WTC11 (cell line): Measurements from ENCODE around the gene GPR37L1. TPM values are rescaled to one million over a fixed set of nuclear protein-coding genes. Genes with fewer than 3 reads are reported as not detected.

ENCODE experiments used
- ATAC-seq: fragments of 200-7000 bp; cut with Tn5 transposase; 2 replicates; pipeline ENCODE4 v1.10.0; 2021; ENCODE audit warnings: mild to moderate bottlenecking, moderate library complexity
- CTCF ChIA-PET: fragments of 300-600 bp; sonication (Branson Sonifier 250); formaldehyde crosslinking; loops from one replicate; lab custom pipeline; 2021; ENCODE audit warnings: antibody characterized with exemption; lab: Charles Lee
- POLR2A ChIA-PET: fragments of 350-600 bp; sonication (Branson Sonifier 250); formaldehyde crosslinking; loops from one replicate; lab custom pipeline; 2021; ENCODE audit warnings: antibody characterized with exemption; lab: Charles Lee
- DNase-seq: peaks from one replicate; pipeline ENCODE4 v3.0.0; 2021; ENCODE audit warnings: low spot score
- H3K27ac Mint-ChIP-seq: 2 replicates; pipeline ENCODE4 v1.8.0; 2021; ENCODE audit warnings: mixed read lengths
- H3K27me3 Mint-ChIP-seq: 2 replicates; pipeline ENCODE4 v1.8.0; 2021; ENCODE audit warnings: low read depth, mild to moderate bottlenecking, moderate library complexity, mixed read lengths
- H3K36me3 Mint-ChIP-seq: 2 replicates; pipeline ENCODE4 v1.8.0; 2021; ENCODE audit warnings: mixed read lengths
- H3K4me1 Mint-ChIP-seq: 2 replicates; pipeline ENCODE4 v1.8.0; 2022; ENCODE audit warnings: mixed read lengths
- H3K4me3 Mint-ChIP-seq: 2 replicates; pipeline ENCODE4 v1.8.0; 2021; ENCODE audit warnings: mild to moderate bottlenecking, moderate library complexity, mixed read lengths
- H3K9me3 Mint-ChIP-seq: 2 replicates; pipeline ENCODE4 v1.8.0; 2021; ENCODE audit warnings: mixed read lengths
- AR ChIP-seq: fragments of 250-450 bp; sonication (Bioruptor Pico); IDR thresholded peaks from 2 replicates; pipeline ENCODE4 v1.9.0; 2021; ENCODE audit warnings: mild to moderate bottlenecking
- ATF3 ChIP-seq: sonication (generic); formaldehyde crosslinking; conservative IDR thresholded peaks from 2 replicates; pipeline ENCODE4 v1.8.1; 2022; ENCODE audit warnings: mild to moderate bottlenecking, missing genetic modification reagents
- CBFB ChIP-seq: sonication (generic); formaldehyde crosslinking; IDR thresholded peaks from 2 replicates; pipeline ENCODE4 v1.8.1; 2022; ENCODE audit warnings: mild to moderate bottlenecking, low read depth, missing genetic modification reagents
- ERG ChIP-seq: fragments of 250-450 bp; sonication (Bioruptor Pico); IDR thresholded peaks from 2 replicates; pipeline ENCODE4 v1.8.0; 2021; ENCODE audit warnings: mild to moderate bottlenecking
- KAT7 ChIP-seq: sonication (generic); formaldehyde crosslinking; IDR thresholded peaks from 2 replicates; pipeline ENCODE4 v1.8.1; 2023; ENCODE audit warnings: missing genetic modification reagents, mild to moderate bottlenecking, borderline replicate concordance
- MYBL2 ChIP-seq: sonication (generic); formaldehyde crosslinking; IDR thresholded peaks from 2 replicates; pipeline ENCODE4 v1.8.1; 2023; ENCODE audit warnings: mild to moderate bottlenecking, moderate library complexity, missing genetic modification reagents
- NFATC4 ChIP-seq: fragments of 250-450 bp; sonication (Bioruptor Pico); IDR thresholded peaks from 2 replicates; pipeline ENCODE4 v1.9.0; 2021; ENCODE audit warnings: mild to moderate bottlenecking
- NR1H2 ChIP-seq: sonication (generic); formaldehyde crosslinking; IDR thresholded peaks from 2 replicates; pipeline ENCODE4 v1.9.0; 2021; ENCODE audit warnings: mild to moderate bottlenecking, moderate library complexity, missing genetic modification reagents
- RELA ChIP-seq: sonication (generic); formaldehyde crosslinking; IDR thresholded peaks from 2 replicates; pipeline ENCODE4 v1.8.1; 2022; ENCODE audit warnings: missing genetic modification reagents, mild to moderate bottlenecking, borderline replicate concordance
- SMAD4 ChIP-seq: sonication (generic); formaldehyde crosslinking; IDR thresholded peaks from 2 replicates; pipeline ENCODE4 v1.8.0; 2022; ENCODE audit warnings: mild to moderate bottlenecking, missing genetic modification reagents
- SOX15 ChIP-seq: fragments of 250-450 bp; sonication (Bioruptor Pico); IDR thresholded peaks from 2 replicates; pipeline ENCODE4 v1.9.0; 2021; ENCODE audit warnings: mild to moderate bottlenecking
- TP53 ChIP-seq: sonication (generic); formaldehyde crosslinking; IDR thresholded peaks from 2 replicates; pipeline ENCODE4 v1.8.1; 2023; ENCODE audit warnings: mild to moderate bottlenecking, missing genetic modification reagents
- ZBTB43 ChIP-seq: sonication (generic); formaldehyde crosslinking; IDR thresholded peaks from 2 replicates; pipeline ENCODE4 v1.8.1; 2023; ENCODE audit warnings: mild to moderate bottlenecking, missing genetic modification reagents
- ZNF423 ChIP-seq: fragments of 250-450 bp; sonication (Bioruptor Pico); IDR thresholded peaks from 2 replicates; pipeline ENCODE4 v2.1.2; 2022; ENCODE audit warnings: mild to moderate bottlenecking, moderate library complexity
- total RNA-seq: library from RNA; stranded (reverse); gene quantifications from 3 replicates; pipeline ENCODE4 v1.2.3, GENCODE V29; 2021
- TF ChIP-seq, protein P1 (sequence below): sonication (generic); formaldehyde crosslinking; IDR thresholded peaks from 2 replicates; pipeline ENCODE4 v1.8.0; 2023; ENCODE audit warnings: mild to moderate bottlenecking, missing genetic modification reagents
- TF ChIP-seq, protein P2 (sequence below): fragments of 250-450 bp; sonication (Bioruptor Pico); IDR thresholded peaks from 2 replicates; pipeline ENCODE4 v1.9.0; 2021; ENCODE audit warnings: mild to moderate bottlenecking, borderline replicate concordance
- TF ChIP-seq, protein P3 (sequence below): sonication (generic); formaldehyde crosslinking; IDR thresholded peaks from 2 replicates; pipeline ENCODE4 v1.8.1; 2022; ENCODE audit warnings: low read depth, mild to moderate bottlenecking, moderate library complexity, missing genetic modification reagents, borderline replicate concordance
- TF ChIP-seq, protein P4 (sequence below): sonication (generic); formaldehyde crosslinking; IDR thresholded peaks from 2 replicates; pipeline ENCODE4 v1.8.0; 2022; ENCODE audit warnings: mild to moderate bottlenecking, missing genetic modification reagents

The GPR37L1 gene
- total RNA-seq, 1 experiment from 2014 or later: 0.07 TPM

GRCh38 chr1:202149566-202149965, 26.8 kb downstream of the GPR37L1 start:
- Mint-ChIP-seq H3K36me3 (no peaks in the 10 kb centered on the region), H3K4me1 (peaks cover 13% of the 10 kb centered on the region), H3K27me3 (peaks cover 7% of the 10 kb centered on the region), H3K27ac (no peak overlapping the region), H3K4me3 (no peak overlapping the region), H3K9me3 (no peaks in the 10 kb centered on the region)
- POLR2A ChIA-PET: no interaction called here
- CTCF ChIA-PET: no interaction called here
- ATAC-seq: no peak
- no peak for DNase-seq
- TF ChIP-seq SMAD4 (CRISPR knock-in tag) (no peak), ZNF423 (CRISPR knock-in tag) (no peak), RELA (CRISPR knock-in tag) (no peak), CBFB (CRISPR knock-in tag) (no peak), AR (CRISPR knock-in tag) (no peak), KAT7 (CRISPR knock-in tag) (no peak), SOX15 (CRISPR knock-in tag) (no peak), TP53 (no peak), ATF3 (CRISPR knock-in tag) (no peak)
- TF ChIP-seq, protein P1, sequence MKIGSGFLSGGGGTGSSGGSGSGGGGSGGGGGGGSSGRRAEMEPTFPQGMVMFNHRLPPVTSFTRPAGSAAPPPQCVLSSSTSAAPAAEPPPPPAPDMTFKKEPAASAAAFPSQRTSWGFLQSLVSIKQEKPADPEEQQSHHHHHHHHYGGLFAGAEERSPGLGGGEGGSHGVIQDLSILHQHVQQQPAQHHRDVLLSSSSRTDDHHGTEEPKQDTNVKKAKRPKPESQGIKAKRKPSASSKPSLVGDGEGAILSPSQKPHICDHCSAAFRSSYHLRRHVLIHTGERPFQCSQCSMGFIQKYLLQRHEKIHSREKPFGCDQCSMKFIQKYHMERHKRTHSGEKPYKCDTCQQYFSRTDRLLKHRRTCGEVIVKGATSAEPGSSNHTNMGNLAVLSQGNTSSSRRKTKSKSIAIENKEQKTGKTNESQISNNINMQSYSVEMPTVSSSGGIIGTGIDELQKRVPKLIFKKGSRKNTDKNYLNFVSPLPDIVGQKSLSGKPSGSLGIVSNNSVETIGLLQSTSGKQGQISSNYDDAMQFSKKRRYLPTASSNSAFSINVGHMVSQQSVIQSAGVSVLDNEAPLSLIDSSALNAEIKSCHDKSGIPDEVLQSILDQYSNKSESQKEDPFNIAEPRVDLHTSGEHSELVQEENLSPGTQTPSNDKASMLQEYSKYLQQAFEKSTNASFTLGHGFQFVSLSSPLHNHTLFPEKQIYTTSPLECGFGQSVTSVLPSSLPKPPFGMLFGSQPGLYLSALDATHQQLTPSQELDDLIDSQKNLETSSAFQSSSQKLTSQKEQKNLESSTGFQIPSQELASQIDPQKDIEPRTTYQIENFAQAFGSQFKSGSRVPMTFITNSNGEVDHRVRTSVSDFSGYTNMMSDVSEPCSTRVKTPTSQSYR (CRISPR knock-in tag): no peak
- TF ChIP-seq, protein P2, sequence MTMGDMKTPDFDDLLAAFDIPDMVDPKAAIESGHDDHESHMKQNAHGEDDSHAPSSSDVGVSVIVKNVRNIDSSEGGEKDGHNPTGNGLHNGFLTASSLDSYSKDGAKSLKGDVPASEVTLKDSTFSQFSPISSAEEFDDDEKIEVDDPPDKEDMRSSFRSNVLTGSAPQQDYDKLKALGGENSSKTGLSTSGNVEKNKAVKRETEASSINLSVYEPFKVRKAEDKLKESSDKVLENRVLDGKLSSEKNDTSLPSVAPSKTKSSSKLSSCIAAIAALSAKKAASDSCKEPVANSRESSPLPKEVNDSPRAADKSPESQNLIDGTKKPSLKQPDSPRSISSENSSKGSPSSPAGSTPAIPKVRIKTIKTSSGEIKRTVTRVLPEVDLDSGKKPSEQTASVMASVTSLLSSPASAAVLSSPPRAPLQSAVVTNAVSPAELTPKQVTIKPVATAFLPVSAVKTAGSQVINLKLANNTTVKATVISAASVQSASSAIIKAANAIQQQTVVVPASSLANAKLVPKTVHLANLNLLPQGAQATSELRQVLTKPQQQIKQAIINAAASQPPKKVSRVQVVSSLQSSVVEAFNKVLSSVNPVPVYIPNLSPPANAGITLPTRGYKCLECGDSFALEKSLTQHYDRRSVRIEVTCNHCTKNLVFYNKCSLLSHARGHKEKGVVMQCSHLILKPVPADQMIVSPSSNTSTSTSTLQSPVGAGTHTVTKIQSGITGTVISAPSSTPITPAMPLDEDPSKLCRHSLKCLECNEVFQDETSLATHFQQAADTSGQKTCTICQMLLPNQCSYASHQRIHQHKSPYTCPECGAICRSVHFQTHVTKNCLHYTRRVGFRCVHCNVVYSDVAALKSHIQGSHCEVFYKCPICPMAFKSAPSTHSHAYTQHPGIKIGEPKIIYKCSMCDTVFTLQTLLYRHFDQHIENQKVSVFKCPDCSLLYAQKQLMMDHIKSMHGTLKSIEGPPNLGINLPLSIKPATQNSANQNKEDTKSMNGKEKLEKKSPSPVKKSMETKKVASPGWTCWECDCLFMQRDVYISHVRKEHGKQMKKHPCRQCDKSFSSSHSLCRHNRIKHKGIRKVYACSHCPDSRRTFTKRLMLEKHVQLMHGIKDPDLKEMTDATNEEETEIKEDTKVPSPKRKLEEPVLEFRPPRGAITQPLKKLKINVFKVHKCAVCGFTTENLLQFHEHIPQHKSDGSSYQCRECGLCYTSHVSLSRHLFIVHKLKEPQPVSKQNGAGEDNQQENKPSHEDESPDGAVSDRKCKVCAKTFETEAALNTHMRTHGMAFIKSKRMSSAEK: no peak

GRCh38 chr1:202150187-202150586, 27.5 kb downstream of the GPR37L1 start:
- ChIA-PET CTCF (interaction anchor here (0.7 kb wide), 1 partner anchor 569 kb away, joined by 3 read pairs; no protein-coding TSS in a partner anchor), POLR2A (no interaction called here)
- ATAC-seq (no peak), DNase-seq (no peak)
- Mint-ChIP-seq H3K27ac (no peak overlapping the region), H3K9me3 (no peaks in the 10 kb centered on the region), H3K27me3 (peaks cover 6% of the 10 kb centered on the region), H3K36me3 (no peaks in the 10 kb centered on the region), H3K4me1 (peaks cover 14% of the 10 kb centered on the region), H3K4me3 (no peak overlapping the region)
- TF ChIP-seq ERG (CRISPR knock-in tag) (no peak), MYBL2 (no peak), NR1H2 (CRISPR knock-in tag) (no peak), TP53 (no peak), ZBTB43 (CRISPR knock-in tag) (no peak), NFATC4 (CRISPR knock-in tag) (no peak)
- TF ChIP-seq, protein P3, sequence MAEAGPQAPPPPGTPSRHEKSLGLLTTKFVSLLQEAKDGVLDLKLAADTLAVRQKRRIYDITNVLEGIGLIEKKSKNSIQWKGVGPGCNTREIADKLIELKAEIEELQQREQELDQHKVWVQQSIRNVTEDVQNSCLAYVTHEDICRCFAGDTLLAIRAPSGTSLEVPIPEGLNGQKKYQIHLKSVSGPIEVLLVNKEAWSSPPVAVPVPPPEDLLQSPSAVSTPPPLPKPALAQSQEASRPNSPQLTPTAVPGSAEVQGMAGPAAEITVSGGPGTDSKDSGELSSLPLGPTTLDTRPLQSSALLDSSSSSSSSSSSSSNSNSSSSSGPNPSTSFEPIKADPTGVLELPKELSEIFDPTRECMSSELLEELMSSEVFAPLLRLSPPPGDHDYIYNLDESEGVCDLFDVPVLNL: no peak
- TF ChIP-seq, protein P4, sequence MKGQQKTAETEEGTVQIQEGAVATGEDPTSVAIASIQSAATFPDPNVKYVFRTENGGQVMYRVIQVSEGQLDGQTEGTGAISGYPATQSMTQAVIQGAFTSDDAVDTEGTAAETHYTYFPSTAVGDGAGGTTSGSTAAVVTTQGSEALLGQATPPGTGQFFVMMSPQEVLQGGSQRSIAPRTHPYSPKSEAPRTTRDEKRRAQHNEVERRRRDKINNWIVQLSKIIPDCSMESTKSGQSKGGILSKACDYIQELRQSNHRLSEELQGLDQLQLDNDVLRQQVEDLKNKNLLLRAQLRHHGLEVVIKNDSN: no peak
